ENCODE results near the gene ARMH3.
A peak's percentile ranks its signal among the peaks of the same experiment; 100 is the strongest.

ARMH3 gene

GRCh38 chr10:101850749-101851148 lies 205.2 kb downstream of the ARMH3 start:
- no peak for DNase-seq

- DNase-seq = no peak
Observed at GRCh38 chr10:101848894-101849351, 207.1 kb downstream of the ARMH3 start.

GRCh38 chr10:101848408-101848807 lies 207.6 kb downstream of the ARMH3 start:
- no peak for DNase-seq

- no peak for DNase-seq
Observed at GRCh38 chr10:101845893-101846292, 210.1 kb downstream of the ARMH3 start.

- DNase-seq = peak; percentile 75
Observed at GRCh38 chr10:101843032-101844021, 212.6 kb downstream of the ARMH3 start, which contains the start of gene KCNIP2. Gene KCNIP2 (minus strand): TSS chr10:101843800. CDS start chr10:101843568, 232 bp downstream.

DNA sequence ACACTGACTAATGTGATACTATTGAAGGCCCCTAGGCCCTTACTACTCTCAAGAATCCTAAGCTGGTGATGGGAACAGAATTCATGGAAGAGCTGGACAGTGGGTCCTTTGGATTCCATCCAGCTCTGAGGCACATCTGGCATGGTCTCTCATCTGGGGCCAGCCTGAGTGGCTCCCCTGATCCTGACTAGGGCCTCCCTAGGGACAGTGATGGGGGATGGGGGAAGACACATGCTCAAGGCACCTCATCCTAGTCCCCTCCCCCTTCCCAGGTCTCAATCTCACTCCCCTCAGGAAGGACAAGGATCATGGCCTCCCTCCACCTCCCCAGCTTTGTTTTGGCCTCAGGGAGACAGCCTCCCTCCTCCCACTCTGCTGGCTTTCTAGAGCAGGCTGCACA lies 214.1 kb downstream of the ARMH3 start:
- no peak for DNase-seq

GRCh38 chr10:101840741-101841453 lies 215.1 kb downstream of the ARMH3 start:
- peak; percentile 75 for DNase-seq

DNA sequence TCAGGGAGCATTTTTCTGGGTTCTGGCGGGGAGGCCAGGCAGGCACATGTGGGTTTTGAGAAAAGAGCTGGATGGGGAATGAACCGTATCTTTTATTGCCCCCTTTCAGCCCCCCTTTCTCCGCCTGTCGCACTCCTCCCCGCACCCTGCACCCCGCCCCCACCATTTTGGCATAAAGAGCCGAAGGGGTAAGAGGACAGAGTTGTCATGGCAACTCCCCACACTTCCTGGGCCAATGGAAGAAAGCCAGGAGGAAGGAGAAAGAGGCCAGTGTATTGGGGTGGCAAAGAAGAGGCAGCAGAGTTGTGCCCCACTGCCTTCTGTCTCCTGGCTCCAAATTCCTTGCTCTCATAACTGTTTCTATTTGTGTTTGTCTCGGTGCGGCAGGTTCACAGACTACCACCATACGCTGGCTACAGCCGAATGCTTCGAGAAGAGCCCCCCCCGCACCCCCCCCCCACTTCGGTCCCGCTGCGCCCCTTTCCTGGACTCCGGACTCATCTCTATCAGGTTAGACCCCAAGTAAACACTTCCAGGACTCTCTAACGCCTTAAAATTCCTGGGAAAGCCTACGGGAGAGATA lies 215.8 kb downstream of the ARMH3 start:
- no peak for DNase-seq

DNA sequence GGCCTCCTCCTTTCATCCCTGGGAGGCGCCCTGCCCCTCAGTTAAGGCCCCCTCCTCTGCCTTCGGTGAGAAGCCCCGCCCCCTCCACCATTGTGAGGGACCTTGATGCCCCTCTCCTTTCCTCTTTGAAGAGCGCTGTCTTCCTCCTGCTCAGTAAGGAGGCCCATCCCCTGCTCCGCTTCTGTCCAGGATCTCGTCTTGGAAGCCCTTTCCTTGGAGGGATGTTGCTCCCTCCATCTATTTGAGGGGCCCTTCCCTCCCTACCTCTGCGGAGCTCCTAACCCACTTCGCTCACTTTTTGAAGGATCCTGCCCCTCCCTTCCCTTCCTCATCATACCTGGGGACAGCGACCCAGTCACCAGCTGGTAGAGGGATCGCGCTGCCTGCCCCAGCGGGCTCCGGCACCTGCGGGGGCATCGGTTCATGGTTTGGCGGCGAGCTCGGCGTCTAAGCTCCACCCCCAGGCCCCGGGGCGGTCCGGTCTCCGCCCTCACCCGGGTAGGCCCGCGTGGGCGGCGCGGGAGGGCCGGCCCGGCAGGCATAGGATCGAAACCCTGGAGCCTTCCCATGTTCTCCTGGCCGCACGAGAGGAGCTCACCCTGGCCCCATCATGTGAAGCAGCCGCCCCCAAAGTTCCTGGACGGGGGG lies 216.4 kb downstream of the ARMH3 start:
- peak; percentile 50 for DNase-seq

DNA sequence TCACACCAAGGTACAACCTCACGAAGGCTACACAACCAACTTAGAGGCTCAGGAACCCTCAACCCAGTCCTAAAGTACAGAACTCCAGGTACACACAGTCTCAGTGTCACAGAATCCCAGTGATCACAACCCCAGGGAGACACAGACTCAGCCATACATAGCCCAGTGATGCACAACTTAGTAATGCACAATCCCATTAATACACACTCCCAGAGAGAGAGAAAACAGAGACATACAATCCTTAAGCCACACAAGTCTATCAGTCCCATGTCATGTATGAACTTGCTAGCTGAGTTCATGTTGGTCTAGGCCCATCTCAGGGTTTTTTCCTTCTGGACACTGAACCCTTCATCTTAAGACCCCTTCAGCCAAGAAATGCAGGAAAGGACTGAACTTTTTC lies 217.0 kb downstream of the ARMH3 start:
- DNase-seq = no peak

DNA sequence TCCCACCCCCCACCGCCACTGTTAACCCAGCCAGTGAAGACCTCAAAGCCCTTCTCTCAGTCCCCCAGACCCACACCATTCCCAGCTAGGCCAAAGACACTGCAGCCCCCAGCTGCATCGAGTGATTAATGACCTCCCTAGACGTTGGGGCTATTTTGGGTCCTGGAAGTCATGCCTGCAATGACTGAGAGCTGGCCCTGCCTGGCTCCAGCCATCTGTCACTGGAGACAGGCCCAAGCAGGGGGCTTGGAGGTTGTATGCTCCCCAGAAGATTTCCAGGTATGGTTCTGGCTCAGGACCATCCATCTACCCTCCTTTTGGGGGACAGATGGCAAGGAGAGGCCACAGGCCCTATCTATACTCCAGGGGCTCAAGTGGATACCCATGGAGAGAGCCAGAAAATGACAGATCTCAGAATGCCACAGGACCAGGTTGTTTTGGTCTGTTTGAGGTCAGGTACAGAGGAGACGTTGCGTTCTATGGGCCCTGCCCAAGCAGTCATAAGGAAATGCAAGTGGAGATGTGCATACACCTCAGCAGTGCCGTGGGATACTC lies 217.5 kb downstream of the ARMH3 start:
- DNase-seq = no peak

GRCh38 chr10:101837748-101838147 lies 218.2 kb downstream of the ARMH3 start:
- no peak for DNase-seq

GRCh38 chr10:101835362-101835761 lies 220.6 kb downstream of the ARMH3 start:
- no peak for DNase-seq

DNA sequence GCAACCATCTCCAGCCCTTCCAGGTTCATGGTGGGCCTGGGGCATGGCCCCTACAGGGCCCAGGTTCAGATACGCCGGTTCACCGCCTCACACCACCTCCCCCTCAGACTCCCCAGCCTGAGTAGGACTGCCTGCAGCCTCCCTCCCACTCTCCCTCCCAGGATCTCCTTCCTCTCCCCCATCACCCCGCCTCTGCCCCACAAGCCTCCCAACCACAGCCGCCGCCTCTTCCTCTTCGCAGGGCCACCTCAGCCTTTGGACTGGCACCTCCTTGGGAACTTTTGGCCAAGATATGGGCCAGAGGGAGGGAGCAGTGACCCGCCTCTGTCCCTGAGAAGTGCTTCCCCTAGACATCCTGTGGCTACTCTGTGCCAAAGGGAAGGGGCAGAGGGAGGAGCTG lies 221.6 kb downstream of the ARMH3 start:
- peak; percentile 36 for DNase-seq

DNA sequence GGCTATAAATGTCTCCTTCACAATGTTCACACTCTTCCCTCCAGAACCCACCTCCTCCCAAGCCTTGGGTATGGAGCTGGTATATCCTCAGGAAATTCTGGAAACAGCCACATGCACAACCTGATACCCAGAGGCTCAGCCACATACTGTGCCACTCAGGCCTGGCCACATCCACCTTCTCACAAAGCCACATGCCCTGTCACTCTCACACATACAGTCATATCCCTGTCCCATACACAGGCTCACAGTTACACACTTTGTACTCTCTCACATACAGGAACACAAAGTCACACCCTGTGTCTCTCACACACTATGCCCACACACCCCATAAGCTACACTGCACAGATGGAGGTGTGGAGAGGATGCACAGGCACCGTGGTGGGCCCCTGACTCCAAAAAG lies 222.5 kb downstream of the ARMH3 start:
- DNase-seq = no peak

GRCh38 chr10:101832325-101832771 lies 223.6 kb downstream of the ARMH3 start:
- DNase-seq = no peak

GRCh38 chr10:101831169-101831811 lies 224.7 kb downstream of the ARMH3 start:
- DNase-seq = no peak

DNA sequence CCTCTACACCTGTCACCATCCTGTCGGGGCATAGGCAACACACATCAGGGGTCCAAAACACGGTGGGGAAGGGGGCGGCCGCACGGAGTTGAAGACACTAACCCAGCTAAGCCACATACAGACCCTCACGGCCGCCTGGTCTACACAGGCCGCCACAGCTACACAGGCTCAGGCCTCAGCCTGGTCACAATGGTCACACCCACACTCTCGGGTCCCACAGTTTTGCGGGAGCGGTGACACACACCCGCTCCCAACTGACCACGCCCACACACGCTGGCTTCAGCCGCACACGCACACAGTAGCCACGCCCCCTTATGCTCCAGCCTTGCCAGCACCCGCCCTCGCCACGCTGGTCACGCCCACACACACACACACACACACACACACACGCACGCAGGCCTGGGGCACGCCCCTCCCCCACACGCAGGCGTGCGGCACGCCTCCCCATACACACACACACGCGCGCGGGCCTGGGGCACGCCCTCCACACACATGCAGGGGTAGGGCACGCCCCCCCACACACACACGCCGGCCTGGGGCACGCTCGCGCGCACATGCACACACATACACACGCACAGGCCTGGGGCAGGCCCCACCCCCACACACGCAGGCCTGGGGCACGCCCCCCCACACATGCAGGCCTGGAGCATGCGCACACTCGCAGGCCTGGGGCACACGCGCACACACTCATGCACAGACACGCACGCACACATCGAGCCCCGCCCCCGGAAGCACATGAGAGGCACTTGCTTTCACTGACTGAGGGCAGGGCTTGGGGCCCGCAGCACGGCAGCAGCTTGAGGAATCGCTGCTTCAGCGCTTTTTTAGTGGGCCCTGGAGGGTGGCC lies 225.4 kb downstream of the ARMH3 start:
- peak; percentile 95 for DNase-seq

- DNase-seq = peak; percentile 86
Observed at GRCh38 chr10:101829561-101830315, 226.2 kb downstream of the ARMH3 start.
